Right lobe of liver (tissue), 4 donors: Measurements from ENCODE around the gene SLC27A3.

Experiments used
- POLR2A ChIP-seq: fragments of 450-650 bp; IDR thresholded peaks from one replicate; pipeline ENCODE4 v1.6.1; 2017; ENCODE audit warnings: antibody characterized with exemption, mild to moderate bottlenecking
- TF ChIP-seq, protein P1 (sequence below), 4 donors: fragments of 200-600 bp in 3 of 4; fragments of 450-650 bp in 1 of 4; IDR thresholded peaks; one replicate each; pipeline versions ENCODE4 v1.5.1 to v1.8.0; 2016 to 2022; ENCODE audit warnings: antibody characterized with exemption in 4 of 4, mild to moderate bottlenecking in 2 of 4
- donor health status: DM: no; HTN: no; CAD: no.
- donor health status: DM: no; HTN: no; CAD: no.
- donor health status: DM: no; HTN: yes; CAD: no.

- TF ChIP-seq, protein P1, sequence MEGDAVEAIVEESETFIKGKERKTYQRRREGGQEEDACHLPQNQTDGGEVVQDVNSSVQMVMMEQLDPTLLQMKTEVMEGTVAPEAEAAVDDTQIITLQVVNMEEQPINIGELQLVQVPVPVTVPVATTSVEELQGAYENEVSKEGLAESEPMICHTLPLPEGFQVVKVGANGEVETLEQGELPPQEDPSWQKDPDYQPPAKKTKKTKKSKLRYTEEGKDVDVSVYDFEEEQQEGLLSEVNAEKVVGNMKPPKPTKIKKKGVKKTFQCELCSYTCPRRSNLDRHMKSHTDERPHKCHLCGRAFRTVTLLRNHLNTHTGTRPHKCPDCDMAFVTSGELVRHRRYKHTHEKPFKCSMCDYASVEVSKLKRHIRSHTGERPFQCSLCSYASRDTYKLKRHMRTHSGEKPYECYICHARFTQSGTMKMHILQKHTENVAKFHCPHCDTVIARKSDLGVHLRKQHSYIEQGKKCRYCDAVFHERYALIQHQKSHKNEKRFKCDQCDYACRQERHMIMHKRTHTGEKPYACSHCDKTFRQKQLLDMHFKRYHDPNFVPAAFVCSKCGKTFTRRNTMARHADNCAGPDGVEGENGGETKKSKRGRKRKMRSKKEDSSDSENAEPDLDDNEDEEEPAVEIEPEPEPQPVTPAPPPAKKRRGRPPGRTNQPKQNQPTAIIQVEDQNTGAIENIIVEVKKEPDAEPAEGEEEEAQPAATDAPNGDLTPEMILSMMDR (IDR thresholded peaks at IDR 0.05), result no peak
- TF ChIP-seq POLR2A, result no peak
Observed at GRCh38 chr1:153790313-153790965, 15.2 kb downstream of the SLC27A3 start.
